Type B pancreatic cell (in vitro differentiated cells): ENCODE data around the gene IFNA21. TPM values are rescaled to one million over a fixed set of nuclear protein-coding genes. Genes with fewer than 3 reads are reported as not detected.
"Not testable (repeated sequence)": the region's sequence is repeated elsewhere in the genome, so short reads cannot be mapped to it uniquely, and the experiment has no call there.

Source experiments
- DNase-seq: peaks from one replicate; pipeline ENCODE4 v3.0.0; 2021; ENCODE audit warnings: mixed read lengths; ENCODE audit not compliant: unreplicated experiment; ENCODE audit errors: extremely low spot score
- H3K27ac Mint-ChIP-seq: 2 replicates; pipeline ENCODE4 v1.8.0; 2021; ENCODE audit warnings: mild to moderate bottlenecking, mixed read lengths
- H3K27me3 Mint-ChIP-seq: 2 replicates; pipeline ENCODE4 v1.8.0; 2021; ENCODE audit warnings: mixed read lengths
- H3K36me3 Mint-ChIP-seq: 2 replicates; pipeline ENCODE4 v1.8.0; 2021; ENCODE audit warnings: mixed read lengths
- H3K4me1 Mint-ChIP-seq: one replicate; pipeline ENCODE4 v1.8.0; 2021; ENCODE audit warnings: mixed read lengths; ENCODE audit not compliant: unreplicated experiment
- H3K4me3 Mint-ChIP-seq: 2 replicates; pipeline ENCODE4 v1.8.0; 2021; ENCODE audit warnings: mild to moderate bottlenecking, mixed read lengths
- H3K9me3 Mint-ChIP-seq: 2 replicates; pipeline ENCODE4 v1.8.0; 2021; ENCODE audit warnings: mixed read lengths
- total RNA-seq: library from RNA; stranded (reverse); gene quantifications from 2 replicates; pipeline ENCODE4 v1.2.1, GENCODE V29; 2021; ENCODE audit warnings: low replicate concordance
- TF ChIP-seq, protein P1 (sequence below): fragments of 200-600 bp; sonication (generic); conservative IDR thresholded peaks from 2 replicates; pipeline ENCODE4 v1.5.0; 2021; ENCODE audit warnings: antibody characterized with exemption, mild to moderate bottlenecking

IFNA21 gene
- total RNA-seq, 1 donor from 2014 or later: not detected

GRCh38 chr9:21153336-21154017 lies 13.0 kb downstream of the IFNA21 start:
- TF ChIP-seq, protein P1, sequence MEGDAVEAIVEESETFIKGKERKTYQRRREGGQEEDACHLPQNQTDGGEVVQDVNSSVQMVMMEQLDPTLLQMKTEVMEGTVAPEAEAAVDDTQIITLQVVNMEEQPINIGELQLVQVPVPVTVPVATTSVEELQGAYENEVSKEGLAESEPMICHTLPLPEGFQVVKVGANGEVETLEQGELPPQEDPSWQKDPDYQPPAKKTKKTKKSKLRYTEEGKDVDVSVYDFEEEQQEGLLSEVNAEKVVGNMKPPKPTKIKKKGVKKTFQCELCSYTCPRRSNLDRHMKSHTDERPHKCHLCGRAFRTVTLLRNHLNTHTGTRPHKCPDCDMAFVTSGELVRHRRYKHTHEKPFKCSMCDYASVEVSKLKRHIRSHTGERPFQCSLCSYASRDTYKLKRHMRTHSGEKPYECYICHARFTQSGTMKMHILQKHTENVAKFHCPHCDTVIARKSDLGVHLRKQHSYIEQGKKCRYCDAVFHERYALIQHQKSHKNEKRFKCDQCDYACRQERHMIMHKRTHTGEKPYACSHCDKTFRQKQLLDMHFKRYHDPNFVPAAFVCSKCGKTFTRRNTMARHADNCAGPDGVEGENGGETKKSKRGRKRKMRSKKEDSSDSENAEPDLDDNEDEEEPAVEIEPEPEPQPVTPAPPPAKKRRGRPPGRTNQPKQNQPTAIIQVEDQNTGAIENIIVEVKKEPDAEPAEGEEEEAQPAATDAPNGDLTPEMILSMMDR: no peak
- H3K36me3 Mint-ChIP-seq: no peaks in the 10 kb centered on the region
- no peak overlapping the region for H3K4me3 Mint-ChIP-seq
- no peaks in the 10 kb centered on the region for H3K9me3 Mint-ChIP-seq
- peaks cover 6% of the 10 kb centered on the region for H3K4me1 Mint-ChIP-seq
- DNase-seq: no peak
- H3K27me3 Mint-ChIP-seq: no peaks in the 10 kb centered on the region
- H3K27ac Mint-ChIP-seq: no peak overlapping the region

- H3K36me3 Mint-ChIP-seq: no peaks in the 10 kb centered on the region
- H3K4me3 Mint-ChIP-seq: no peak overlapping the region
- no peaks in the 10 kb centered on the region for H3K27me3 Mint-ChIP-seq
- H3K27ac Mint-ChIP-seq: no peak overlapping the region
- H3K4me1 Mint-ChIP-seq: no peaks in the 10 kb centered on the region
- DNase-seq: no peak
- TF ChIP-seq, protein P1: no peak
- H3K9me3 Mint-ChIP-seq: no peaks in the 10 kb centered on the region
These were observed 21.9 kb downstream of the IFNA21 start for GRCh38 chr9:21144603-21145002.

DNA sequence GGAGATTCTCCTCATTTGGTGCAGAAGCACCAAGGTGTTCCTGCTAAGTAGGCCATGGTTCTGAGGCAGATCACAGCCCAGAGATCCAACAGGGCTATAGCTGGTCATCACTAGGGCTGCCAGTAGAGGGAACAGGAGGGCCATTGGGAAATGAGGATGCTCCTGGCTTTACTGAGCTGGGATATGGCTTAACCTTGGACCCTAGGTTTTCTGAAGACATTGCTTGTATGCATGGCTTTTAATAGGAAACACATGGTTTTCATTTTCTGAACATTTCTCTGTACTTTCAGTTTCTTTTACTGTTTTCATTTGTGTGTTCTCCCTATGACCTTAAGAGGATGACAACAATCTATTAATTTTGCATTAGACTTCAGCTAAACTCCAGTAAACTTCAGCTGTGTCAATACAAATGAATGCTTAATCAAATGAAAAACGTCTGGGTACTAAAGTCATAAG lies 25.0 kb downstream of the IFNA21 start, which contains the start of gene IFNW1:
IFNW1 (minus strand) TSS at position 406 of the 456 bp plus-strand sequence; CDS start at position 144, 262 bp downstream.
- no peak for DNase-seq
- no peaks in the 10 kb centered on the region for H3K9me3 Mint-ChIP-seq
- TF ChIP-seq, protein P1: no peak
- H3K36me3 Mint-ChIP-seq: no peaks in the 10 kb centered on the region
- H3K27ac Mint-ChIP-seq: no peak within 1 kb of the TSS
- H3K4me1 Mint-ChIP-seq: no peaks in the 10 kb centered on the region
- no peak within 1 kb of the TSS for H3K4me3 Mint-ChIP-seq
- H3K27me3 Mint-ChIP-seq: no peaks in the 10 kb centered on the region

- no peak for DNase-seq
- H3K4me1 Mint-ChIP-seq: no peaks in the 10 kb centered on the region
- H3K27ac Mint-ChIP-seq: no peak overlapping the region
- TF ChIP-seq, protein P1: no peak
- H3K27me3 Mint-ChIP-seq: peaks cover 3% of the 10 kb centered on the region
- H3K9me3 Mint-ChIP-seq: no peaks in the 10 kb centered on the region
- no peak overlapping the region for H3K4me3 Mint-ChIP-seq
- H3K36me3 Mint-ChIP-seq: no peaks in the 10 kb centered on the region
These were observed 29.4 kb downstream of the IFNA21 start for GRCh38 chr9:21137020-21137419.

DNA sequence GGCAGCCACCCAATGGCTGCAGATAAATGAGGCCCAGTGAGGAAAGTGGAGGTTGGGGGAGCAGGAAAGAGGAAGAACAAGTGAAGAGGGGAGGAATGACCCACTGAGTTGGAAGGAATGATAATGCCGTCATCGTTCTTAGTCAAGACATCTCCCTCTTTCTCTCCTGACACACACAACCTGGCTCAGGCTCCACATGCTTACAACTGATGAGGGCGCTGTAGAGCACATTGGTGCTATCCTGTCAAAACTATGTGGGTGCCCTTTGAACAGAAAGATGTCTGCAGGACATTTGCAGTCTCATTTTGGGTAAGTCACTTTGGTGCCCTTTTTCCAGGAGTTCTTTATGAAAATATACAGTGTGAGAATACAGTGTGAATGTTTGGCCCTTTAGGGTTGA lies 30.7 kb downstream of the IFNA21 start:
- no peak for DNase-seq
- H3K9me3 Mint-ChIP-seq: no peaks in the 10 kb centered on the region
- H3K4me1 Mint-ChIP-seq: no peaks in the 10 kb centered on the region
- no peak overlapping the region for H3K27ac Mint-ChIP-seq
- TF ChIP-seq, protein P1: no peak
- H3K4me3 Mint-ChIP-seq: no peak overlapping the region
- H3K27me3 Mint-ChIP-seq: peaks cover 3% of the 10 kb centered on the region
- no peaks in the 10 kb centered on the region for H3K36me3 Mint-ChIP-seq

- not testable (repeated sequence) for H3K4me3 Mint-ChIP-seq, H3K36me3 Mint-ChIP-seq, DNase-seq, H3K27ac Mint-ChIP-seq, H3K9me3 Mint-ChIP-seq, H3K27me3 Mint-ChIP-seq, H3K4me1 Mint-ChIP-seq
These were observed 38.3 kb downstream of the IFNA21 start for GRCh38 chr9:21128186-21128585.
